ENCODE measurements around the gene NARS2.
"Not testable (repeated sequence)": the region's sequence is repeated elsewhere in the genome, so short reads cannot be mapped to it uniquely, and the experiment has no call there.

NARS2 gene

GRCh38 chr11:78576549-78577097 lies 2.0 kb upstream of the NARS2 start:
- DNase-seq (ENCODE audit: low read depth in 2 of 2) = no peak

- no peak for DNase-seq (ENCODE audit: low read depth in 2 of 2)
Observed at GRCh38 chr11:78575478-78575877, 814 bp upstream of the NARS2 start.

GRCh38 chr11:78573681-78574080 lies 983 bp downstream of the NARS2 start:
- no peak for DNase-seq (ENCODE audit: low read depth in 2 of 2)

- DNase-seq (ENCODE audit: low read depth in 2 of 2) = no peak
Observed at GRCh38 chr11:78573271-78573670, 1.4 kb downstream of the NARS2 start.

GRCh38 chr11:78572394-78572793 lies 2.3 kb downstream of the NARS2 start:
- DNase-seq (ENCODE audit: low read depth in 2 of 2) = no peak

- no peak for DNase-seq (ENCODE audit: low read depth in 2 of 2)
Observed at GRCh38 chr11:78570031-78570430, 4.6 kb downstream of the NARS2 start.

GRCh38 chr11:78567209-78567608 lies 7.5 kb downstream of the NARS2 start:
- no peak for DNase-seq (ENCODE audit: low read depth in 2 of 2)

GRCh38 chr11:78564490-78565467 lies 9.9 kb downstream of the NARS2 start:
- DNase-seq (ENCODE audit: low read depth in 2 of 2) = no peak

GRCh38 chr11:78564037-78564436 lies 10.6 kb downstream of the NARS2 start:
- DNase-seq (ENCODE audit: low read depth in 2 of 2) = not testable (repeated sequence)

- not testable (repeated sequence) for DNase-seq (ENCODE audit: low read depth in 2 of 2)
Observed at GRCh38 chr11:78563090-78563489, 11.6 kb downstream of the NARS2 start.

- no peak for DNase-seq (ENCODE audit: low read depth in 2 of 2)
Observed at GRCh38 chr11:78562398-78562797, 12.3 kb downstream of the NARS2 start.

- DNase-seq (ENCODE audit: low read depth in 2 of 2) = no peak
Observed at GRCh38 chr11:78560826-78561484, 13.7 kb downstream of the NARS2 start.

GRCh38 chr11:78560153-78560552 lies 14.5 kb downstream of the NARS2 start:
- no peak for DNase-seq (ENCODE audit: low read depth in 2 of 2)

GRCh38 chr11:78557236-78557635 lies 17.4 kb downstream of the NARS2 start:
- no peak for DNase-seq (ENCODE audit: low read depth in 2 of 2)

- no peak for DNase-seq (ENCODE audit: low read depth in 2 of 2)
Observed at GRCh38 chr11:78555592-78555991, 19.1 kb downstream of the NARS2 start.

GRCh38 chr11:78552881-78553280 lies 21.8 kb downstream of the NARS2 start:
- DNase-seq (ENCODE audit: low read depth in 2 of 2) = no peak

- DNase-seq (ENCODE audit: low read depth in 2 of 2) = not testable (repeated sequence)
Observed at GRCh38 chr11:78552139-78552538, 22.5 kb downstream of the NARS2 start.

- no peak for DNase-seq (ENCODE audit: low read depth in 2 of 2)
Observed at GRCh38 chr11:78551066-78551465, 23.6 kb downstream of the NARS2 start.

GRCh38 chr11:78549624-78550409 lies 24.8 kb downstream of the NARS2 start:
- no peak for DNase-seq (ENCODE audit: low read depth in 2 of 2)

GRCh38 chr11:78548911-78549590 lies 25.6 kb downstream of the NARS2 start:
- no peak for DNase-seq (ENCODE audit: low read depth in 2 of 2)
